ENCODE results near the gene PSMG4.
"Not testable (repeated sequence)": the region's sequence is repeated elsewhere in the genome, so short reads cannot be mapped to it uniquely, and the experiment has no call there.

The PSMG4 gene

GRCh38 chr6:3236005-3236404, 22.7 kb upstream of the PSMG4 start:
- Mint-ChIP-seq H3K4me1 (ENCODE audit: low read depth) (peaks cover 3% of the 10 kb centered on the region), H3K36me3 (ENCODE audit: low read depth) (no peaks in the 10 kb centered on the region), H3K27me3 (ENCODE audit: low read depth) (peaks cover 75% of the 10 kb centered on the region), H3K27ac (no peak overlapping the region), H3K4me3 (no peak overlapping the region), H3K9me3 (no peaks in the 10 kb centered on the region)
- DNase-seq (ENCODE audit: low spot score), result no peak

DNA sequence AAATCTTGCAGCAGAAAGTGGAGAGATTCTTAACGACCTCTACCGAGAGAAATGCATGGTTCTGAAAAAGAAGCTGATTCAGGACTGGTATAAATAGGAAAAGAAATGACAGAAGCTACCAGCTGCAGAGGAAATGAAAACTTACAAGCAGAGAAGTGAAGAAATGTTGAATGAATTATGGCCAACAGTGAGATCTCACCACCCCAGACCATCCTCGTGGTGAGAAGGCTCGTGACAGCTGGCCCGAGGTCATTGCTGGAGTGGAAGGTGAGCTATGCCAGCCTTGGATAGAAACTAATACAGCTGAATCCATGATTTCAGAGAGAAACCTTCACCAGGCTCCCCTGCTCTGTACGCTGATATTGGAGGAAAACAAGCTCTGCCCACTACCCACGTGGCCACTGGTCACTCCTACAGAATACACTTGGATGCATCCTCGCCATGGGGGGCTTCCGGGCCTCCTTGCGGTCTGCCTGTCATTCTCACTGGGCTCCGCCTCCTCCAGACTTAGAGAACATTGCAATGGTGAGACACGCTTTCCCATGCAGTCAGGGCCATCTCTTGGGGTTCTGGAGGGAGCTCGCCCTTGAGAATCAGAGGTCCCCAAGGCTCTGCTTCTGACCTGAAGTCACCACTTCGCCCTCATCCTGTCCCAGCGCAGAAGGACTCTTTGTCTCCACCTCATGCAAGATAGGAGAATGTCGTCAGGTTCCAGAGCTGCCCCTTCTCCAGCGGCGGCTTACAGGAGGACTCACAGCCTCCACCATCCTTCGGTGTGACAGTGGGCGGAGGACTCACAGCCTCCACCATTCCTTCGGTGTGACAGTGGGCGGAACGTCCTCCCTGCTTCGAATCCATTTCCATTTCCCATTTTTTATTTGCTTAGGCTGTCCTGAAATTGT, 20.7 kb upstream of the PSMG4 start:
- DNase-seq (ENCODE audit: low spot score), result no peak
- Mint-ChIP-seq H3K27ac (no peak overlapping the region), H3K36me3 (ENCODE audit: low read depth) (no peaks in the 10 kb centered on the region), H3K4me1 (ENCODE audit: low read depth) (peaks cover 3% of the 10 kb centered on the region), H3K4me3 (no peak overlapping the region), H3K27me3 (ENCODE audit: low read depth) (peaks cover 67% of the 10 kb centered on the region), H3K9me3 (no peaks in the 10 kb centered on the region)

DNA sequence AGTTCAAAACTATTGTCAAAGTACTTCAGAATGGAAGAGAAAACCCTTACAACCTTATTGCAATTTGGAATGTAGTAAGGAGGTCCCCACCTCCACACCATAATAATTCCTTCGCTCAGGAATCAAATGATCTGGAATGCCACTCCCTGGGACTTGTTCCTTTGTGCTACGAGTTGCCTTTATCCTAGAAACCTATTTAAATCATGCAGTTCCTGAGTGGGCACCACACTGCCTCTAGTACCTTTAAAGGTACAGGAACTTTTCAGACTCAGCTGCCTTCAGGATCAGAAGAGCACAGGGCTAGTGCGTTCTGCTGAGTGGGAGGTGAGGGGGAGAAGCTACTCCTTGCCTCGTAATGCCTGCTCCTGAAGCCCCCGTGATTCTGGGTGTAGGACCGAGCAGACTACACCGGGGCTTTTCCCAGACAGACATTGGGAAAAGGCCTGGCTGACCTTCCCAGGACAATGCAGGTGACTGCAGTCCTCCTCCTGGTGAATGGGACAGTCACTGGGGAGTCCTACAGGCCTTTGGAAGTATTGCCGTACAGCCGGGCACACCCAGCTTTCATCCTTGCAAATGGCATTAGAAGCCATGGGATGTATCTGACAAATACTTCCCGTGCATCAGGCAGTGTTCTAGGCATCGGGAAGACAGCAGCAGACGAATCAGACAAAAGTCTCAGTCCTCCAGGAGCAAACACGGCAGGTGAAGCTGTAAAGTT, 19.5 kb upstream of the PSMG4 start:
- Mint-ChIP-seq H3K27ac (no peak overlapping the region), H3K4me1 (ENCODE audit: low read depth) (peaks cover 3% of the 10 kb centered on the region), H3K9me3 (no peaks in the 10 kb centered on the region), H3K27me3 (ENCODE audit: low read depth) (peaks cover 66% of the 10 kb centered on the region), H3K36me3 (ENCODE audit: low read depth) (no peaks in the 10 kb centered on the region), H3K4me3 (no peak overlapping the region)
- DNase-seq (ENCODE audit: low spot score), result no peak

GRCh38 chr6:3240595-3240994, 18.2 kb upstream of the PSMG4 start:
- Mint-ChIP-seq H3K9me3 (no peaks in the 10 kb centered on the region), H3K4me1 (ENCODE audit: low read depth) (peaks cover 2% of the 10 kb centered on the region), H3K4me3 (no peak overlapping the region), H3K27me3 (ENCODE audit: low read depth) (peaks cover 56% of the 10 kb centered on the region), H3K36me3 (ENCODE audit: low read depth) (no peaks in the 10 kb centered on the region), H3K27ac (no peak overlapping the region)
- DNase-seq (ENCODE audit: low spot score), result no peak

DNA sequence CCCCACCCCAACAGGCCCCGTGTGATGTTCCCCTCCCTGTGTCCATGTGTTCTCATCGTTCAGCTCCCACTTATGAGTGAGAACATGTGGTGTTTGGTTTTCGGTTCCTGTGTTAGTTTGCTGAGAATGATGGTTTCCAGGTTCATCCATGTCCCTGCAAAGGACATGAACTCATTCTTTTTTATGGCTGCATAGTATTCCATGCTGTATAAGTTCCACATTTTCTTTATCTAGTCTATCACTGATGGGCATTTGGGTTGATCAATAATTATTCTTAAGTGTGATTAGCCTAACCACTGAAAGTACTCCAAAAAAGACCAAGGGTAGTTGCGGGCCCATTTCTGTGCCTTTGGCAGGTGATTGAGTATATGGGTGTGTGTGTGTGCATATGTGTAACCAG, 17.0 kb upstream of the PSMG4 start:
- not testable (repeated sequence) for H3K27ac Mint-ChIP-seq; H3K4me1 Mint-ChIP-seq (ENCODE audit: low read depth); DNase-seq (ENCODE audit: low spot score); H3K9me3 Mint-ChIP-seq; H3K36me3 Mint-ChIP-seq (ENCODE audit: low read depth); H3K4me3 Mint-ChIP-seq
- H3K27me3 Mint-ChIP-seq (ENCODE audit: low read depth), result peaks cover 49% of the 10 kb centered on the region

DNA sequence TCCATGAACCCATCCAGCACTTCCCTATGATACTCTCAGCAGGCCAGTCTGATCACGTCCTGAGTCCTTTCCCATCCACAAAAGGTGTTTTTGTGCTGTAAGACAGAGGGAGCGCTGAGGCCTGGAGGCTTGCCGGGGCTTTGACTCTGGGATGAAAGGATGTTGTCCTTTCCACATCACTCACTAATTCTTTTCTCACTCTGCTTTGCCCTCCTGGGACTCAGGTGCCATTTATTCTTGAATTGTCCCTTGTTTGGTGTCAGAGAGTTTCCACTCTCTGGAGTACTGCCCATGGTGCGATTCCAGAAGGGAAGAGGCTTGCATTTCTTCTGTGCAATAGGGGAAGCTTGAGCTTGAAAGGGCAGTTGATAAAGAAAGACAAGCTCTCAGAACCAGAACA, 16.0 kb upstream of the PSMG4 start:
- Mint-ChIP-seq H3K27me3 (ENCODE audit: low read depth) (peaks cover 48% of the 10 kb centered on the region), H3K9me3 (no peaks in the 10 kb centered on the region), H3K27ac (no peak overlapping the region), H3K4me1 (ENCODE audit: low read depth) (no peaks in the 10 kb centered on the region), H3K4me3 (no peak overlapping the region), H3K36me3 (ENCODE audit: low read depth) (no peaks in the 10 kb centered on the region)
- no peak for DNase-seq (ENCODE audit: low spot score)

DNA sequence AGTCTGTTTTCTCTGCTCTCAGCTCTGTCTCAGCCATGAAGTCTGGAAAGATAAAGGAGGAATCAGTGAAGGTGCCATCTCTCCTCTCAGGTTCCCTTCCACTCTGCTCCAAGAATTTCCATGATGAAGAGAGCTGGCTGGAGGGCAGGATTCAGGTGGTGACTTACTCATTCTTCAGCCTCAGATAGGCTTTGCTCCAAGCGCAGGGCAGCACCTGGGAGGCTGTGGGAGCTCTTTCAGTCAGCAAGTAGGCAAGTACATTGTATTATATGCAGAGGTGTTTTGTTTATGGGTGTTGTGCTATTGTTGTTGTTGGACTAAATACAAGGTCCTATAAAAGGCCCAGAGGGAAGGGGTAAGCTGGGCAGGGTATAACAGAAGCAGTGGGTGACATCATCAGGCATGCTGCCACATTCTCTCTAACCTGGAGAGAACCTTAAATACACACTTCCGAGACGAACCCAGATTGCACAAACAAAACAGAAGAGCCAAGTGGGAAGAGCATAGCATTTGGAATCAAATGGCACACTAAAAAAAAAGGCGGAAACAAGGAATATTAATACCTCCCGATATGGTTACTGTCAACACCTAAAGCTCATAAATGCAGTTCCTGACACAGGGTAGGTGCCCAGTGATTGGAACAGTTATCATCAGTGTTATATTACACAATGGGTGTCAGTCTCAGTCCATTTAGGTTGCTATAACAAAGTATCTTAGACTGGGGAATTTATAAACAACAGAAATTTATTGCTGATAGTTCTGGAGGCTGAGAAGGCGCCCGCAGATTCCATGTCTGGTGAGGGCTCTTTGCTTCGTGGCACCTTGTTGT, 14.5 kb upstream of the PSMG4 start:
- H3K4me3 Mint-ChIP-seq, result no peak overlapping the region
- no peaks in the 10 kb centered on the region for H3K4me1 Mint-ChIP-seq (ENCODE audit: low read depth)
- H3K9me3 Mint-ChIP-seq, result no peaks in the 10 kb centered on the region
- peaks cover 45% of the 10 kb centered on the region for H3K27me3 Mint-ChIP-seq (ENCODE audit: low read depth)
- H3K27ac Mint-ChIP-seq, result no peak overlapping the region
- no peak for DNase-seq (ENCODE audit: low spot score)
- H3K36me3 Mint-ChIP-seq (ENCODE audit: low read depth), result no peaks in the 10 kb centered on the region

GRCh38 chr6:3244832-3245161, 13.9 kb upstream of the PSMG4 start:
- peaks cover 47% of the 10 kb centered on the region for H3K27me3 Mint-ChIP-seq (ENCODE audit: low read depth)
- not testable (repeated sequence) for H3K4me3 Mint-ChIP-seq; H3K9me3 Mint-ChIP-seq; H3K36me3 Mint-ChIP-seq (ENCODE audit: low read depth); H3K27ac Mint-ChIP-seq; H3K4me1 Mint-ChIP-seq (ENCODE audit: low read depth); DNase-seq (ENCODE audit: low spot score)

DNA sequence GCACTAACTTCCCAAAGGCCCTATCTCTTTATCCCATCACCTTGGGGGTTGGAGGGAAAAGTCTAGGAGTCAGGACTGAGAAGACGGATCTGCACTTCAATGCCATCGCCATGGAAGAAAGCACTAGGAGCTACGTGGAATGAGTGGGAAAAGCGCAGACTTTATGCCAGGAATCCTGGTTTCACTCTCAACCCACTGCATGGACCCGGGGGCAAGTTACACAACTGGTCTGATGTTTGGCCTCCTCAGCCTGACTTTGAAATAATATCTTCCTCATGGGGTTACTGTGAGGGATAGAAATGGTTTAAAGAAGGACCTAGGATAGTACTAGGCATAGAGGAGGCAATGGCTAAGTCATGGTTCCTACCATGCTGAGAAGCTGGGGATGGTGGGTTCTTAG, 13.5 kb upstream of the PSMG4 start:
- no peak for DNase-seq (ENCODE audit: low spot score)
- no peak overlapping the region for H3K27ac Mint-ChIP-seq
- no peaks in the 10 kb centered on the region for H3K4me1 Mint-ChIP-seq (ENCODE audit: low read depth)
- peaks cover 44% of the 10 kb centered on the region for H3K27me3 Mint-ChIP-seq (ENCODE audit: low read depth)
- H3K9me3 Mint-ChIP-seq, result no peaks in the 10 kb centered on the region
- no peak overlapping the region for H3K4me3 Mint-ChIP-seq
- no peaks in the 10 kb centered on the region for H3K36me3 Mint-ChIP-seq (ENCODE audit: low read depth)

GRCh38 chr6:3247255-3248146, 11.2 kb upstream of the PSMG4 start:
- Mint-ChIP-seq H3K27me3 (ENCODE audit: low read depth) (peaks cover 45% of the 10 kb centered on the region), H3K4me1 (ENCODE audit: low read depth) (peaks cover 10% of the 10 kb centered on the region), H3K36me3 (ENCODE audit: low read depth) (no peaks in the 10 kb centered on the region), H3K9me3 (no peaks in the 10 kb centered on the region), H3K4me3 (no peak overlapping the region), H3K27ac (no peak overlapping the region)
- DNase-seq (ENCODE audit: low spot score), result no peak

GRCh38 chr6:3249821-3250220, 8.9 kb upstream of the PSMG4 start:
- H3K27me3 Mint-ChIP-seq (ENCODE audit: low read depth), result peaks cover 34% of the 10 kb centered on the region
- H3K4me3 Mint-ChIP-seq, result no peak overlapping the region
- no peaks in the 10 kb centered on the region for H3K36me3 Mint-ChIP-seq (ENCODE audit: low read depth)

GRCh38 chr6:3250231-3250675, 8.5 kb upstream of the PSMG4 start:
- DNase-seq (ENCODE audit: low spot score), result no peak
- peaks cover 35% of the 10 kb centered on the region for H3K27me3 Mint-ChIP-seq (ENCODE audit: low read depth)
- H3K4me1 Mint-ChIP-seq (ENCODE audit: low read depth), result peaks cover 10% of the 10 kb centered on the region
- H3K4me3 Mint-ChIP-seq, result no peak overlapping the region
- no peak overlapping the region for H3K27ac Mint-ChIP-seq
- no peaks in the 10 kb centered on the region for H3K36me3 Mint-ChIP-seq (ENCODE audit: low read depth)
- H3K9me3 Mint-ChIP-seq, result peaks cover 5% of the 10 kb centered on the region

More at GRCh38 chr6:3249821-3250220, 8.9 kb upstream of the PSMG4 start:
- no peak overlapping the region for H3K27ac Mint-ChIP-seq
- peaks cover 5% of the 10 kb centered on the region for H3K9me3 Mint-ChIP-seq
- H3K4me1 Mint-ChIP-seq (ENCODE audit: low read depth), result peaks cover 10% of the 10 kb centered on the region
- DNase-seq (ENCODE audit: low spot score), result no peak
